Activated B cell treated with CpG ODN at 0.5 μM for 24 hours (primary cell): Measurements from ENCODE around the gene LOXL1. TPM values are rescaled to one million over a fixed set of nuclear protein-coding genes. Genes with fewer than 3 reads are reported as not detected.
A peak's percentile ranks its signal among the peaks of the same experiment; 100 is the strongest.

Source experiments
- ATAC-seq: fragments of 200-7000 bp; cut with Tn5 transposase; one replicate; pipeline ENCODE4 v1.10.0; 2021; ENCODE audit warnings: low read depth, mild to moderate bottlenecking, moderate library complexity
- CTCF ChIA-PET: fragments of 350-600 bp; sonication (Branson Sonifier 250); formaldehyde crosslinking; loops from one replicate; lab custom pipeline; 2021; ENCODE audit warnings: antibody characterized with exemption; lab: Charles Lee
- POLR2A ChIA-PET: fragments of 350-600 bp; sonication (Branson Sonifier 250); formaldehyde crosslinking; loops from one replicate; lab custom pipeline; 2021; ENCODE audit warnings: antibody characterized with exemption; lab: Charles Lee
- DNase-seq: peaks from one replicate; pipeline ENCODE4 v3.0.0; 2022
- H3K27ac Mint-ChIP-seq: one replicate; pipeline ENCODE4 v1.8.0; 2020; ENCODE audit warnings: mixed read lengths
- H3K27me3 Mint-ChIP-seq: one replicate; pipeline ENCODE4 v1.8.0; 2021; ENCODE audit warnings: mixed read lengths
- H3K36me3 Mint-ChIP-seq: one replicate; pipeline ENCODE4 v1.8.0; 2021; ENCODE audit warnings: low read depth, mixed read lengths
- H3K4me1 Mint-ChIP-seq: one replicate; pipeline ENCODE4 v1.8.0; 2021; ENCODE audit warnings: mixed read lengths
- H3K4me3 Mint-ChIP-seq: one replicate; pipeline ENCODE4 v1.8.0; 2020; ENCODE audit warnings: mild to moderate bottlenecking, mixed read lengths
- H3K9me3 Mint-ChIP-seq: one replicate; pipeline ENCODE4 v1.8.0; 2020; ENCODE audit warnings: mixed read lengths
- CTCF ChIP-seq: fragments of 200-600 bp; IDR thresholded peaks from one replicate; pipeline ENCODE4 v1.8.0; 2022; ENCODE audit warnings: antibody characterized with exemption, mild to moderate bottlenecking
- intact Hi-C: fragments of 100-400 bp; cut with micrococcal nuclease; formaldehyde crosslinking; loops from one replicate; pipeline ENCODE4 v1.15.1; 2024
- total RNA-seq: library from RNA; stranded (reverse); gene quantifications from 2 replicates; pipeline ENCODE4 v1.2.3, GENCODE V29; 2022

LOXL1 gene
- total RNA-seq, 1 donor from 2014 or later, result 1.1 TPM

DNA sequence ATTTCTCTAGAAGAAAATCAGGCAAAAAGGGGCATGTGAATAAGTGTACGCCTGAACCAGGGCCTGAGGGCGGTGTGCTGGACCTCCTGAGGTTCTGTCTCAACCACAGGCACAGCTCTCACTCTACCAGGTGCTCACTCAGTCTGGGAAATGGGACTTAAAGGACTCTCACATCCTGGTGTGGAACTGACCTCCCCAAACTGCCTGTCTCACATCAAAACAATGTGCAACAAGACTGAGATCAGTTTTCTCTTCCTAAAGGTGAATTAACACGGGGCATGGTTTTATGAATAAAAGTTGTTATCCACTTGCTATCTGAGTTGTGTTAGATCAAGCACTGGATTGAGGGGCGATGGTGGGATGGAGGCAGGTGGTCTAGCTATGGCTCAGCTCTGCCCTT lies 61.0 kb downstream of the LOXL1 start:
- Mint-ChIP-seq H3K4me3 (no peak overlapping the region), H3K36me3 (peaks cover 5% of the 10 kb centered on the region), H3K4me1 (peaks cover 69% of the 10 kb centered on the region), H3K27ac (peak overlapping the region; percentile 68), H3K27me3 (no peaks in the 10 kb centered on the region), H3K9me3 (no peaks in the 10 kb centered on the region)
- no peak for ATAC-seq
- TF ChIP-seq CTCF, result no peak
- ChIA-PET CTCF (interaction anchor here (2.3 kb wide), 1 partner anchor 14 kb away, joined by 9 read pairs; no protein-coding TSS in a partner anchor), POLR2A (no interaction called here)
- intact Hi-C loops, result no loop called here
- DNase-seq, result no peak

- ATAC-seq (peak; percentile 34), DNase-seq (no peak)
- POLR2A ChIA-PET, result no interaction called here
- Mint-ChIP-seq H3K9me3 (no peaks in the 10 kb centered on the region), H3K4me3 (no peak overlapping the region), H3K4me1 (peaks cover 69% of the 10 kb centered on the region), H3K36me3 (peaks cover 5% of the 10 kb centered on the region), H3K27ac (peak overlapping the region; percentile 68), H3K27me3 (no peaks in the 10 kb centered on the region)
- intact Hi-C loops, result no loop called here
- no peak for TF ChIP-seq CTCF
- CTCF ChIA-PET, result interaction anchor here (2.3 kb wide), 1 partner anchor 15 kb away, joined by 9 read pairs; no protein-coding TSS in a partner anchor
Observed at GRCh38 chr15:73987681-73988444, 61.6 kb downstream of the LOXL1 start.

- peaks cover 64% of the 10 kb centered on the region for H3K4me1 Mint-ChIP-seq
- POLR2A ChIA-PET, result interaction anchor here (0.6 kb wide), 1 partner anchor 446 kb away, joined by 3 read pairs; no protein-coding TSS in a partner anchor
Observed at GRCh38 chr15:73988445-73988969, 62.2 kb downstream of the LOXL1 start.

DNA sequence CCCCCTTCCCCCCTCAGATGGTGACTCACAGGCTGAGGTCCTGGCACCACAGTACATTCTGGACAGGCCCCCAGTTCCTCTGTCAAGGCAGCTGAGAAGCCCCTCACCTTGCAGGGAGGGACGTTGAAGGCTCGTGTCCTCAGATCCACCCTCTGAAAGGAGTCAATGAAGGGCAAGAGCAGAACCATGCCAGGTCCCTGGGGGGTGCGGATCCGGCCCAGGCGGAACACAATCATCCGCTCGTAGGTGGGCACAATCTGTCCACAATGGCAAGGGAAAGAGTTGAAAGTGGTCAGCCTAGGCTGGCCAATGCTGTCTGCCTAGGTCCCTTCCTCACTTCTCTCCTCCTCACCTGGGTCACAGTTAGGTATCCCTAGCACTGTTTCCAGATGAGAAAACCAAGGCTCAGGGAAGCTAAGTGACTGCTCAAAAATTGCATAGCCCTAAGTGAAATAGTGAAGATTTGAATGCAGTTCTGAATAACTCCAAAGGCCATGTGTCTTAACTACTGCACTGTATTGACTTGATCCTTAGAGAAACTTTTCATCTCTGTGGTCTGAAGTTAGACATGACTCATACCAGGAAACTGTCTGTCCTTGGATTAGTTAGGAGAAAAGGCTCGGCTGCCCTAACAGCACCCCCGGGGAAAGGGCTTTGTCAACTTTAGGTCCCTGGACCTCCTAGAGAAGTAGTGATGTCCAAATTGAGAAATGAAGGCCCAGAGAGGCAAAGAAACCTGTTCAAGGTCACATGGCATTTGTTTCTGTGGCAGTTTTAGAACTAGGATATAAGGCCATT lies 62.9 kb downstream of the LOXL1 start:
- ChIA-PET POLR2A (interaction anchor here (0.6 kb wide), 1 partner anchor 446 kb away, joined by 3 read pairs; no protein-coding TSS in a partner anchor), CTCF (interaction anchor here (0.7 to 1.1 kb wide), 2 partner anchors 12 to 15 kb away, joined by 3 to 4 read pairs; no protein-coding TSS in a partner anchor)
- Mint-ChIP-seq H3K4me3 (no peak overlapping the region), H3K36me3 (peaks cover 4% of the 10 kb centered on the region), H3K27me3 (no peaks in the 10 kb centered on the region), H3K9me3 (no peaks in the 10 kb centered on the region), H3K4me1 (peaks cover 66% of the 10 kb centered on the region), H3K27ac (no peak overlapping the region)
- no peak for TF ChIP-seq CTCF
- ATAC-seq (no peak), DNase-seq (no peak)
- intact Hi-C loops, result no loop called here

More at GRCh38 chr15:73988445-73988969, 62.2 kb downstream of the LOXL1 start:
- intact Hi-C loops, result no loop called here
- CTCF ChIA-PET, result interaction anchor here (1.1 to 2.3 kb wide), 2 partner anchors 15 to 16 kb away, joined by 4 to 9 read pairs; no protein-coding TSS in a partner anchor
- H3K36me3 Mint-ChIP-seq, result peaks cover 5% of the 10 kb centered on the region
- H3K27me3 Mint-ChIP-seq, result no peaks in the 10 kb centered on the region
- no peak overlapping the region for H3K27ac Mint-ChIP-seq
- no peak for ATAC-seq
- H3K9me3 Mint-ChIP-seq, result no peaks in the 10 kb centered on the region
- TF ChIP-seq CTCF, result no peak
- no peak for DNase-seq
- no peak overlapping the region for H3K4me3 Mint-ChIP-seq
